Activated T-helper 1 cell treated with anti-CD3 and anti-CD28 coated beads, Interleukin-12 subunit alpha, Interleukin-12 subunit beta, Interleukin-2, Interleukin-4 antibody, amounts not matched to agents 30 ng/mL and 10 ng/mL and 1 ng/mL, durations not matched to agents 14 hours and 24 hours and 36 hours (primary cell): Measurements from ENCODE around the gene ATP12A. TPM values are rescaled to one million over a fixed set of nuclear protein-coding genes. Genes with fewer than 3 reads are reported as not detected.
"Not testable (repeated sequence)": the region's sequence is repeated elsewhere in the genome, so short reads cannot be mapped to it uniquely, and the experiment has no call there.

Source experiments
- DNase-seq: peaks from one replicate; pipeline ENCODE4 v3.0.0; 2021; ENCODE audit warnings: low spot score
- H3K27ac Mint-ChIP-seq: one replicate; pipeline ENCODE4 v1.8.0; 2021; ENCODE audit warnings: mild to moderate bottlenecking, mixed read lengths
- H3K27me3 Mint-ChIP-seq: one replicate; pipeline ENCODE4 v1.8.0; 2022; ENCODE audit warnings: mild to moderate bottlenecking, moderate library complexity, mixed read lengths; ENCODE audit not compliant: insufficient read depth
- H3K36me3 Mint-ChIP-seq: one replicate; pipeline ENCODE4 v1.8.0; 2021; ENCODE audit warnings: low read depth, mixed read lengths
- H3K4me1 Mint-ChIP-seq: one replicate; pipeline ENCODE4 v1.8.0; 2021; ENCODE audit warnings: low read depth, mixed read lengths
- H3K4me3 Mint-ChIP-seq: one replicate; pipeline ENCODE4 v1.8.0; 2021; ENCODE audit warnings: mild to moderate bottlenecking, moderate library complexity, mixed read lengths
- H3K9me3 Mint-ChIP-seq: one replicate; pipeline ENCODE4 v1.8.0; 2021; ENCODE audit warnings: mixed read lengths
- intact Hi-C: fragments of 100-400 bp; cut with micrococcal nuclease; formaldehyde crosslinking; loops from one replicate; pipeline ENCODE4 v1.15.1; 2024
- total RNA-seq: library from RNA; stranded (reverse); gene quantifications from 2 replicates; pipeline ENCODE4 v1.2.3, GENCODE V29; 2022

ATP12A gene
- total RNA-seq, 1 donor from 2014 or later, result 0.16 TPM

DNA sequence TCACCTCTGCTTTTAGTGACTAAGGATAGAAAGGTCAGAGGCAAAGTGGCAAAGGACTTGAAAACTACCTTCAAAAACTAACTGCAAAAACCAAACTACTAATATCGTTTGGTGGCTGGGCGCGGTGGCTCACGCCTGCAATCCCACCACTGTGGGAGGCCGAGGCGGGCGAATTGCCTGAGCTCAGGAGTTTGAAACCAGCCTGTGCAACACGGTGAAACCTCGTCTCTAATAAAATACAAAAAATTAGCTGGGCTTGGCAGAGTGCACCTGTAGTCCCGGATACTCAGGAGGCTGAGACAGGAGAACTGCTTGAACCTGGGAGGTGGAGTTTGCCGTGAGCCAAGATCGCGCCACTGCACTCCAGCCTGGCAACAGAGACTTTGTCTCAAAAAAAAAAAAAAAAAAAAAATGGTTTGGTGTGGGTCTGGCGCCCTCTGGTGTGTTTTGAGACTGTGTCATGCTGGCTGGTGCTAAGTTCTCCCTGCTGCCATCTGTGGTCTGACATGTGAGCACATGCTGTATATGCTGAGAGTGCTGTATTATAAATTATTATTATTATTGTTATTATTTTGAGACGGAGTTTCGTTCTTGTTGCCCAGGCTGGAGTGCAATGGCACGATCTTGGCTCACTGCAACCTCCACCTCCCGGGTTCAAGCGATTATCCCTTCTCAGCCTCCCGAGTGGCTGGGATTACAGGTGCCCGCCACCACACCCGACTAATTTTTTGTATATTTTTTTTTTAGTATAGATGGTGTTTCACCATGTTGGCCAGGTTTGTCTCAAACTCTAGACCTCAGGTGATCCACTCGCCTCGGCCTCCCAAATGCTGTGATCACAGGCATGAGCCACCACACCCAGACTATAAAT, 47.8 kb downstream of the ATP12A start:
- Mint-ChIP-seq H3K4me1 (no peaks in the 10 kb centered on the region), H3K4me3 (no peak overlapping the region), H3K27ac (no peak overlapping the region), H3K27me3 (peaks cover 19% of the 10 kb centered on the region), H3K36me3 (no peaks in the 10 kb centered on the region), H3K9me3 (no peaks in the 10 kb centered on the region)
- peak; percentile 60 for DNase-seq
- intact Hi-C loops, result loop anchor here (1.0 to 10.0 kb wide), 5 partner anchors 34 to 215 kb away; partner anchors contain the start of gene PARP4

DNA sequence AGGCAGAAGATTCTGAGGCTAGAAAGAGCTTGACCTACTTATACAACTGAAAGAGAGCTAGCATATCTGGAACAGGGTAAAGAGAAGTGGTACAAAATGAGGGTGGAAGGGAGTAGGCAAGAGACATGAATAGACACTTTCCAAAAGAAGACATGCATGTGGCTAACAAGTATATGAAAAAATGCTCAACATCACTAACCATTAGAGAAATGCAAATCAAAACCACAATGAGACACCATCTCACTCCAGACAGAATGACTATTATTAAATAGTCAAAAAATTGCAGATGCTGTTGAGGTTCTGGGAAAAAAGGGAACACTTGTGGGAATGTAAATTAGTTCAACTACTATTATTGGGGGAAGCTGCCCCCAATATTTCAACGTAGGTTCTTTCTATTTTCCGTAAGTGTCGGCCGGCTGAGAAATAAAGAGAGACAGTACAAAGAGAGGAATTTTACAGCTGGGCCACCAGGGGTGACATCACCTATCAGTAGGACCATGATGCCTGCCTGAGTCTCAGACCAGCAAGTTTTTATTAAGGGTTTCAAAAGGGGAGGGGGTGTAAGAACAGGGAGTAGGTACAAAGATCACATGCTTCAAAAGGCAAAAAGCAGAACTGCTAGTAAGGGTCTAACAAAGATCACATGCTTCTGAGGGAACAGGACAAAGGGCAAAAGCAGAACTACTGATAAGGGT, 50.8 kb downstream of the ATP12A start:
- H3K4me3 Mint-ChIP-seq, H3K4me1 Mint-ChIP-seq, H3K27ac Mint-ChIP-seq, DNase-seq, H3K9me3 Mint-ChIP-seq, H3K27me3 Mint-ChIP-seq, intact Hi-C loops, H3K36me3 Mint-ChIP-seq: not testable (repeated sequence)

DNA sequence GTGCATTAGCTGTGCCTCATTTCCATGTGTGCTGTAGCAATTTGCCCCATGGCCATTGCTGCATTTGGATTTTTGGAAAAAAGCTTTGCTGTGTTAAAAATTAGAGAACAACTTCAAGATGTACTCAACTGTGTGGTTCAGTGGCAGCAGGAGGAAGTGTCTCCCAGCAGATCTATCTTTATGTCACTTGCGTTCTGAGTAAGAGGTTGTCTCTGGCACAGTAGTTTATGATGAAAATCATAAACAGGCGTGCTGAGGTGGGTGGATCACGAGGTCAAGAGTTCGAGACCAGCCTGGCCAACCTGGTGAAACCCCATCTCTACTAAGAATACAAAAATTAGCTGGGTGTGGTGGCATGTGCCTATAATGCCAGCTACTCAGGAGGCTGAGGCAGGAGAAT, 54.7 kb downstream of the ATP12A start:
- Mint-ChIP-seq H3K27ac (no peak overlapping the region), H3K4me3 (no peak overlapping the region), H3K9me3 (no peaks in the 10 kb centered on the region), H3K27me3 (peaks cover 8% of the 10 kb centered on the region), H3K4me1 (no peaks in the 10 kb centered on the region), H3K36me3 (no peaks in the 10 kb centered on the region)
- intact Hi-C loops, result no loop called here
- no peak for DNase-seq

DNA sequence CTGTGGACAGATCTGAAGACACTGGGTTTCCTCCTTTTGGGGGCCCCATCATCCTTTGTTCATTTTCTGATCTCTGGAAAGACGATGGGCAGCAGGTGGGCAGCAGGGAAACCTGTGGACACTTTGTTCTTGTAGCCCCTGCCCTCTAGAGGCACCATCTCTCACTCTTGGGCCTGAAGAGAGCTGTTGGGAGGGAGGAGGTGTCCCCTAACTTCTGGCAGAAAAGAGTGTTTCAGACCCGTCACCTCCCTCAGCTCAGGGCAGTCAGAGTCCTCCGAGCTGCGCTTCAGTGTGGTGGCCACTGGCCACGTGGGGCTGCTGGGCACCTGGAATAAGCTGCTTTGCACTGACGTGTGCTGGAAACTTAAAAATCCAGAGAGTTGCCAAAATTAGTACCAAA, 56.8 kb downstream of the ATP12A start:
- H3K36me3 Mint-ChIP-seq, result no peaks in the 10 kb centered on the region
- no peak for DNase-seq
- no peaks in the 10 kb centered on the region for H3K4me1 Mint-ChIP-seq
- no peak overlapping the region for H3K27ac Mint-ChIP-seq
- intact Hi-C loops, result no loop called here
- H3K27me3 Mint-ChIP-seq, result peaks cover 2% of the 10 kb centered on the region
- H3K9me3 Mint-ChIP-seq, result no peaks in the 10 kb centered on the region
- no peak overlapping the region for H3K4me3 Mint-ChIP-seq

DNA sequence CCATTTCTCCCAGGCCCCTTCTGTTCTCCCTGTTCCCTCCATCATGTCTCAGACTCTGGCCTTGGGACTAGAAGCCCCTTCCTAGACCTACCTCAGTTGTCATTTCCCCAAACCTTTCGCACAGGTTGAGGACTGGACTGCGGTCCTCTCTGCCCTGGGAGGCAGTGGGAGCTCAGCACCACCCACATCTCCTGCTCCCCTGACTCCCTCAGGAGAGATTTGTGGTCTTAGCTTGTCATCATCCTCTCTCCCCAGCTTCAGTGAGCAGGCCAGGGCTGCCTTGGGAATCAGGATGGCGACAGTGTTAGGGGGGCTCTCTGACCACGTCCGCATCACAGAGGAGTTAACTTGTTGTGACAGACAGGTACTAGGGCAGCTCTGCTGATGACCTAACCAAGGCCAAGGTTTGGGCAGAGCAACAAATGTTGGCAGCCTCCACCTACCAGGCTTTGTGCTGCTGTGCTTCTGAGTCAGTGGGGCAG, 58.2 kb downstream of the ATP12A start:
- no peak for DNase-seq
- no peaks in the 10 kb centered on the region for H3K36me3 Mint-ChIP-seq
- intact Hi-C loops, result no loop called here
- H3K9me3 Mint-ChIP-seq, result no peaks in the 10 kb centered on the region
- H3K27ac Mint-ChIP-seq, result no peak overlapping the region
- no peaks in the 10 kb centered on the region for H3K4me1 Mint-ChIP-seq
- H3K27me3 Mint-ChIP-seq, result peaks cover 2% of the 10 kb centered on the region
- no peak overlapping the region for H3K4me3 Mint-ChIP-seq

DNA sequence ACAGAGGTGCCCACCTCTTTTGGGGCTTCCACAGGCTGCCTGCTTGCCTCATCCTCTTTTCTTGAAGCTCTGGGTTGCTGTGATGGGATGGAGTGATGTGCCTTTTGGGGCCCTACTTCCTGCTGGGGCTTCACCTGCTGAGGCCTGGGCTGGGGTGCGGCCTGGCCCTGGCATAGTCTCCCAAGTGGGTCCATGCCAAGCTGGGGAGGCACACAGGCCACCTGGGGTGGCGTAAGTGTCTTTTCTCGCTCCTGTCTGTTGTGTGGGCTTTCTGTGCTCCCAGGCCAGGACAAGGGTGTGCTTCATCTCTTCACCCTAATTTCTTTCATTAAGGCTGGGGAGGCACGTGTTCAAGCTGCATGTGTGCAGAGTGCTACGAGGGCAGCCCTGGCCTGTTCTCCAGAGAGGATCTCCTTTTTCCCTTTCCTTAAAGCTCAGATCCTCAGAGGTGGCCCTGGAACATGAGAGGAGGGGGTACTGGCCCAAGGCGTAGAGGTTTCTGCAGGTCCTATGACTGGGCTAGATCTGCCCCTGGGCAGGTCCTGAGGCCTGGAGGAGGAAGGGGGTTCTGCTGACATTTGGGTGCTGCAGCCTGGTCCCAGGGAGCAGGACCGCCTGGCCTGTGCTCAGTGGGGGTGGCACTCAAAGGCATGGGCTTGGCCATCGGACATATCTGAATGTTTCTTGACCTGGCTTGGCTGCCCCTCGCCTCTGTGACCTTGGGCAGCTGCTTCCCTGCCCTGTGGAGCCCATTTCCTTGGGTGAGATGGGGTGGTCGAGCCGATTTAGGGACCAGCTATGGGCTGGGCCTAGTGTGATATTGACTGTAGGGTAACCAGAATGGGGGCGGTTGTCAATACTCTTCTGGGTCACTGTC, 60.0 kb downstream of the ATP12A start:
- no peaks in the 10 kb centered on the region for H3K9me3 Mint-ChIP-seq
- intact Hi-C loops, result no loop called here
- no peaks in the 10 kb centered on the region for H3K36me3 Mint-ChIP-seq
- H3K4me1 Mint-ChIP-seq, result no peaks in the 10 kb centered on the region
- H3K4me3 Mint-ChIP-seq, result no peak overlapping the region
- no peak overlapping the region for H3K27ac Mint-ChIP-seq
- DNase-seq, result no peak
- H3K27me3 Mint-ChIP-seq, result peaks cover 15% of the 10 kb centered on the region

DNA sequence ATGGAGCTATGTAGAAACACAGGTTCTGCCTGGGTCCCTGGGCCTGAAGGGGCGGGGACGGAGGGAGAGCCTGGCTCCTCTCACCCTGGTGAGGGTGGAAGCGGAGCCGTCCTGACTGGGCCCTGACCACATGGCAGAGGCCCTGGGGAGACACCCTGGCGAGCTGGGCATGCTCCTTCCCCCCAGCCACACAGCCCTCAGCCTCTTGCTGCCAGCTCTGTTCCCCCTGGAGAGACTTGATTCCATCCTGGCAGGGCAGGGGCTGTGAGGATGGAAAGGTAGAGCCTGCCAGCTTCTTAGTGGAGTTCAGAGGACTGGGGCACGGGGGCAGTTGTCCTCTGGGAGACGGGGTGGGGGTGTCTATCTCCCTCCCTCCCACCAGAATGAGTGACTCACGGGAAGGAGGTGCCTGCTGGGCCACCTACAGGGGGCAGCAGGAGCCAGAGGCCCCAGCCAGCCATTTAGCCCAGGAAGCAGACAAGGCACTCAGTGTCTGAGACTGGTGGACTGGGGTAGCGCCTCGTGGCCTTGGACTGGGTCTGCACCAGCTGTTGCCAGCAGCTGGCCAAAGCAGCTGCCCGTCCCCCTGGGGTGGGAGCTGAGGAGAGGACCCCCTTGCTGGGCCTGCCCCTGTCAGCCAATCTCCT, 60.9 kb downstream of the ATP12A start:
- Mint-ChIP-seq H3K4me3 (no peak overlapping the region), H3K27ac (no peak overlapping the region), H3K9me3 (no peaks in the 10 kb centered on the region), H3K4me1 (no peaks in the 10 kb centered on the region), H3K27me3 (peaks cover 18% of the 10 kb centered on the region), H3K36me3 (no peaks in the 10 kb centered on the region)
- intact Hi-C loops, result no loop called here
- DNase-seq, result no peak

DNA sequence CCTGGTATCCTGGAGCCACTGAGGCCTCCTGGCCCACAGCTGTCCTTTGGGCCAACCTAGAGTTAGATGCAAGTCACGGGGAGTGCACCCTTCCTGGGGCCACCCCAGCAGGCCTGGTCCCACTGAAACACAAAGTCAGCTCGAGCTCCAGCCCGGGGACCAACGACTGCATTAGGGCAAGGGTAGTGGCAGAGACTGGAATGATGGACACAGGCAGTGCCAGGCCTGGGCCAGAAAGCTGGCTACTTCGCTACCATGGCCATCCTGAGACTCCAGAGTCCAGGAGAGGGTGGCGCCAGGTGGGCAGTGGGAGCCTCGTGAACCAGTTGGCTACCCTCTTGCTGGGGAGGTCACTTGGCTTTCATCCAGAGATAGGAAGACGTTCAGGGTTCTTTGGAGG, 61.6 kb downstream of the ATP12A start:
- no peaks in the 10 kb centered on the region for H3K9me3 Mint-ChIP-seq
- no peaks in the 10 kb centered on the region for H3K4me1 Mint-ChIP-seq
- no peak for DNase-seq
- intact Hi-C loops, result no loop called here
- peaks cover 21% of the 10 kb centered on the region for H3K27me3 Mint-ChIP-seq
- no peak overlapping the region for H3K27ac Mint-ChIP-seq
- H3K36me3 Mint-ChIP-seq, result no peaks in the 10 kb centered on the region
- H3K4me3 Mint-ChIP-seq, result no peak overlapping the region

DNA sequence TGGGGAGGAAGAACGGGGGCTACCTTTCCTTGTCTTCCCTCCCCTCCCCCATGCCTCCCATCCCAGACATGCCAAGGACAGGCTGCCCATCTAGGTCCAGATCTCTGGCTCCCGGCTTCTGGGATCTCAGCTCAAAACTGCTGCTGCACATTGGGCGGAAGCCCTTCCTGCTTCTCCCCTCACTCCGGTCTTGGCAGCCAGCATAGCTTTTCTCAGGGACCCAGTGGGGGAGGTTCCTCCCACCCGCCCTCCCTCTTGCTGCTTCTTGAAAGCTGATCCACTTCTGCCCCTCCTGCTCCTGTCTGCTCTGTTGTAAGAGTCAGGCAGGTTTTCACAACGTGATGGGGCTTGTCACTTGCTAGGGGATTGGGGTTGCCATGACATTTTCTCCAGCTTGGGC, 62.1 kb downstream of the ATP12A start:
- no peaks in the 10 kb centered on the region for H3K36me3 Mint-ChIP-seq

DNA sequence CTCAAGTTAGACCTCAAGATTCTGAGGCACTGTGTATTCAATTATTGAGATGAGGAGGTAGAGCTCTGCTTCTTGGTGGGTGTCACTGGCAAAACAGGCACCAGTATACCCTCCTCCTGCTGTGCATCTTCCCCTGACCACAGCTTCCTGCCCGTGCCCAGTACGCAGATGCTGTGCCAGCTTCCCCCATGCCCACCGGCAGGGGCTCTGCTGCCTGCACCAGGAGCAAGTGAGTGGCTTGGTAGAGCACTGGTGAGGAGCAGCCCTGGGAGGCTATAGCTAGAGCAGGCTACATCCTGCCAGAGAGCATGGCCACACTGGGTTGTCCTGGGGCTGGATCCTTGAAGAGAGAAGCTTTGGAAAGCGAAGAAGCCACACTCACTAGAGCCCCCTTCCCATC, 62.8 kb downstream of the ATP12A start:
- DNase-seq, result no peak
- peaks cover 5% of the 10 kb centered on the region for H3K4me1 Mint-ChIP-seq
- H3K27me3 Mint-ChIP-seq, result peaks cover 27% of the 10 kb centered on the region
- no peaks in the 10 kb centered on the region for H3K36me3 Mint-ChIP-seq
- no peak overlapping the region for H3K27ac Mint-ChIP-seq
- H3K4me3 Mint-ChIP-seq, result no peak overlapping the region
- intact Hi-C loops, result no loop called here
- no peaks in the 10 kb centered on the region for H3K9me3 Mint-ChIP-seq

More for the DNA sequence above, 62.1 kb downstream of the ATP12A start:
- Mint-ChIP-seq H3K27me3 (peaks cover 24% of the 10 kb centered on the region), H3K4me3 (no peak overlapping the region), H3K4me1 (peaks cover 3% of the 10 kb centered on the region), H3K27ac (no peak overlapping the region), H3K9me3 (no peaks in the 10 kb centered on the region)
- no peak for DNase-seq
- intact Hi-C loops, result no loop called here

DNA sequence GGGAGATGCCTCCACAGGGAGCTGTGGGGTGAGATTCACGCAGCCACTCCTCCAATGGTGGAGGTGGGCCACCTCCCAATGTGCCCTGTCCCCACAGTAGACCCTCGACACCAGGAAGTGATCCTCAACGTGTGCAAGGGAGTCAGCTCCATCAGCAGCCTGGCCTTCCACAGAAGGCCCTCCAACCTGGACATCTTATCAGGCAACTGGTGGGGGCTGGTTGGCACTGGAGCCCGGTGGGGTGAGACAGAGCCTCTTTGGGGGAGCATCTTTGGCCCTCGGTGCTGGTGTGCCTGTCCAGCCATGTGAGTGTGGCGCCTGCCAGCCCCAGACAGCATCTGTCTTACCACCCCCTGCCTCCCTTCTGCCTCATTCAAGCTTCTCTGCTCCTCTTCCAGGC, 64.0 kb downstream of the ATP12A start:
- DNase-seq, result no peak
- H3K4me3 Mint-ChIP-seq, result no peak overlapping the region
- H3K36me3 Mint-ChIP-seq, result no peaks in the 10 kb centered on the region
- H3K27ac Mint-ChIP-seq, result no peak overlapping the region
- H3K4me1 Mint-ChIP-seq, result peaks cover 5% of the 10 kb centered on the region
- no peaks in the 10 kb centered on the region for H3K9me3 Mint-ChIP-seq
- H3K27me3 Mint-ChIP-seq, result peaks cover 39% of the 10 kb centered on the region
- intact Hi-C loops, result no loop called here

DNA sequence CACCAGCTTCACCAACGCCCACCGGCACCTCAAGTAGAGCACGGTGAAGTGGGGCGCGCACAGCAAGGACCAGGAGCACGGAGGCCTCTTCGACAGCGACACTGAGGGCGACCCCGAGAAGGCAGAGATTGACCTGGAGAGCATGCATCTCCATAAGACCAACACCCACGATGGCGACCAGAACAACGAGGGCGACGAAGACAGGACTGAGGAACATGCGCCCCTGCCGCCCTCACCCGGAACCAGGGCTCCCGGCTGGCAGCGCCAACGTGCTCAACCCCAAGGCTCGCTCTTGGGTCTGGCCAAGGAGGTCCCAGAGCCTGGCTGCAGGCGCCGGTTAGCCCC, 65.3 kb downstream of the ATP12A start:
- Mint-ChIP-seq H3K4me3 (no peak overlapping the region), H3K4me1 (peaks cover 5% of the 10 kb centered on the region), H3K27me3 (peaks cover 52% of the 10 kb centered on the region), H3K36me3 (no peaks in the 10 kb centered on the region), H3K27ac (no peak overlapping the region), H3K9me3 (no peaks in the 10 kb centered on the region)
- intact Hi-C loops, result no loop called here
- no peak for DNase-seq
